ENCODE data around the gene IGSF21. TPM values are rescaled to one million over a fixed set of nuclear protein-coding genes. Genes with fewer than 3 reads are reported as not detected.

Gene IGSF21
- total RNA-seq, 1 experiment from 2014 or later = not detected

- TF ChIP-seq, protein P1, sequence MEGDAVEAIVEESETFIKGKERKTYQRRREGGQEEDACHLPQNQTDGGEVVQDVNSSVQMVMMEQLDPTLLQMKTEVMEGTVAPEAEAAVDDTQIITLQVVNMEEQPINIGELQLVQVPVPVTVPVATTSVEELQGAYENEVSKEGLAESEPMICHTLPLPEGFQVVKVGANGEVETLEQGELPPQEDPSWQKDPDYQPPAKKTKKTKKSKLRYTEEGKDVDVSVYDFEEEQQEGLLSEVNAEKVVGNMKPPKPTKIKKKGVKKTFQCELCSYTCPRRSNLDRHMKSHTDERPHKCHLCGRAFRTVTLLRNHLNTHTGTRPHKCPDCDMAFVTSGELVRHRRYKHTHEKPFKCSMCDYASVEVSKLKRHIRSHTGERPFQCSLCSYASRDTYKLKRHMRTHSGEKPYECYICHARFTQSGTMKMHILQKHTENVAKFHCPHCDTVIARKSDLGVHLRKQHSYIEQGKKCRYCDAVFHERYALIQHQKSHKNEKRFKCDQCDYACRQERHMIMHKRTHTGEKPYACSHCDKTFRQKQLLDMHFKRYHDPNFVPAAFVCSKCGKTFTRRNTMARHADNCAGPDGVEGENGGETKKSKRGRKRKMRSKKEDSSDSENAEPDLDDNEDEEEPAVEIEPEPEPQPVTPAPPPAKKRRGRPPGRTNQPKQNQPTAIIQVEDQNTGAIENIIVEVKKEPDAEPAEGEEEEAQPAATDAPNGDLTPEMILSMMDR (IDR thresholded peaks at IDR 0.05; ENCODE audit: unreplicated experiment) = no peak
- intact Hi-C loops (cut with micrococcal nuclease) = no loop called here
- no peak for DNase-seq (ENCODE audit: unreplicated experiment)
- BruUV-seq (replicated peaks) = no TSS peak
- ChIA-PET CTCF (interaction anchor here (0.6 to 1.3 kb wide), 3 partner anchors 9 to 432 kb away, joined by 3 to 4 read pairs (median 3); no protein-coding TSS in a partner anchor), POLR2A (no interaction called here)
- H3K27me3 Mint-ChIP-seq (ENCODE audit: insufficient read depth, unreplicated experiment) = peaks cover 34% of the 10 kb centered on the region
- H3K36me3 Mint-ChIP-seq (ENCODE audit: insufficient read depth, unreplicated experiment) = no peaks in the 10 kb centered on the region
- H3K27ac Mint-ChIP-seq (ENCODE audit: low read depth, unreplicated experiment) = no peak overlapping the region
- no peaks in the 10 kb centered on the region for H3K9me3 Mint-ChIP-seq (ENCODE audit: unreplicated experiment)
- H3K4me1 Mint-ChIP-seq (ENCODE audit: insufficient read depth, unreplicated experiment) = peaks cover 10% of the 10 kb centered on the region
- no peak overlapping the region for H3K4me3 Mint-ChIP-seq (ENCODE audit: unreplicated experiment)
Measured at GRCh38 chr1:18094096-18094495, 13.5 kb upstream of the IGSF21 start.

GRCh38 chr1:18097206-18097605, 10.4 kb upstream of the IGSF21 start:
- ChIA-PET CTCF (interaction anchor here (1.0 kb wide), 1 partner anchor 112 kb away, joined by 3 read pairs; no protein-coding TSS in a partner anchor), POLR2A (no interaction called here)
- Mint-ChIP-seq H3K36me3 (ENCODE audit: insufficient read depth, unreplicated experiment) (no peaks in the 10 kb centered on the region), H3K27ac (ENCODE audit: low read depth, unreplicated experiment) (no peak overlapping the region), H3K4me3 (ENCODE audit: unreplicated experiment) (no peak overlapping the region), H3K27me3 (ENCODE audit: insufficient read depth, unreplicated experiment) (peaks cover 38% of the 10 kb centered on the region), H3K9me3 (ENCODE audit: unreplicated experiment) (no peaks in the 10 kb centered on the region), H3K4me1 (ENCODE audit: insufficient read depth, unreplicated experiment) (peaks cover 2% of the 10 kb centered on the region)
- no peak for DNase-seq (ENCODE audit: unreplicated experiment)
- intact Hi-C loops (cut with micrococcal nuclease) = no loop called here
- BruUV-seq (replicated peaks) = no TSS peak
- TF ChIP-seq, protein P1 (IDR thresholded peaks at IDR 0.05; ENCODE audit: unreplicated experiment) = no peak

DNA sequence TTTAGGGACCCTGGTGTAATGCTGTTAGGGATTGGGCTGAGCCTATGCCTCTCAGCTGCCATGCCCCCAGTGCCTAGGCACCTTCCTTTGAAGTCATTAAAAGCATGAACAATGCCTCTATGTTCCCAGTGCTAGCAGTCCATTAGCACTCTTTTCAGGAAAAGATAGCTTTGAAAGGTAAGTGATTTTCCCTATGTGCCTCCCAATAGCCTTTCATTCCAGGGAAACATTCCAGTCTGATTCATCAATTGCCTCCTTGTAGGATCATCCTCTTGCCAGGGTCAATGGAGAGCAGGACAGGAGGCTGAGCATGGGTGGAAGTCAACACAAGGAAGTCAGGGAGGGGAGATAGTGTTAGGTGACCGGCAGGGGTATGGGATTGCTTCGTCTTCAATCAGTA, 8.6 kb upstream of the IGSF21 start:
- POLR2A ChIA-PET = no interaction called here
- H3K9me3 Mint-ChIP-seq (ENCODE audit: unreplicated experiment) = no peaks in the 10 kb centered on the region
- peaks cover 4% of the 10 kb centered on the region for H3K36me3 Mint-ChIP-seq (ENCODE audit: insufficient read depth, unreplicated experiment)
- DNase-seq (ENCODE audit: unreplicated experiment) = no peak
- no peak overlapping the region for H3K4me3 Mint-ChIP-seq (ENCODE audit: unreplicated experiment)
- peaks cover 42% of the 10 kb centered on the region for H3K27me3 Mint-ChIP-seq (ENCODE audit: insufficient read depth, unreplicated experiment)
- no TSS peak for BruUV-seq (replicated peaks)
- no peaks in the 10 kb centered on the region for H3K4me1 Mint-ChIP-seq (ENCODE audit: insufficient read depth, unreplicated experiment)
- TF ChIP-seq, protein P1 (IDR thresholded peaks at IDR 0.05; ENCODE audit: unreplicated experiment) = no peak
- CTCF ChIA-PET = interaction anchor here (0.6 to 4.9 kb wide), 8 partner anchors 8 to 631 kb away, joined by 3 to 35 read pairs (median 5); no protein-coding TSS in a partner anchor
- H3K27ac Mint-ChIP-seq (ENCODE audit: low read depth, unreplicated experiment) = no peak overlapping the region
- intact Hi-C loops (cut with micrococcal nuclease) = no loop called here

GRCh38 chr1:18100060-18100459, 7.5 kb upstream of the IGSF21 start:
- peaks cover 4% of the 10 kb centered on the region for H3K36me3 Mint-ChIP-seq (ENCODE audit: insufficient read depth, unreplicated experiment)
- no peak overlapping the region for H3K4me3 Mint-ChIP-seq (ENCODE audit: unreplicated experiment)
- no TSS peak for BruUV-seq (replicated peaks)
- POLR2A ChIA-PET = interaction anchor here (0.5 kb wide), 1 partner anchor 78 kb away, joined by 3 read pairs; no protein-coding TSS in a partner anchor
- no peaks in the 10 kb centered on the region for H3K9me3 Mint-ChIP-seq (ENCODE audit: unreplicated experiment)
- H3K27ac Mint-ChIP-seq (ENCODE audit: low read depth, unreplicated experiment) = no peak overlapping the region
- intact Hi-C loops (cut with micrococcal nuclease) = loop anchor here (1.0 to 10.0 kb wide), 3 partner anchors 177 to 485 kb away; no protein-coding TSS in a partner anchor
- CTCF ChIA-PET = interaction anchor here (0.7 to 4.9 kb wide), 18 partner anchors 9 to 481 kb away, joined by 3 to 35 read pairs (median 4); no protein-coding TSS in a partner anchor
- no peaks in the 10 kb centered on the region for H3K4me1 Mint-ChIP-seq (ENCODE audit: insufficient read depth, unreplicated experiment)
- TF ChIP-seq, protein P1 (IDR thresholded peaks at IDR 0.05; ENCODE audit: unreplicated experiment) = no peak
- H3K27me3 Mint-ChIP-seq (ENCODE audit: insufficient read depth, unreplicated experiment) = peaks cover 42% of the 10 kb centered on the region
- no peak for DNase-seq (ENCODE audit: unreplicated experiment)
